ENCODE measurements around the gene TTC38. TPM values are rescaled to one million over a fixed set of nuclear protein-coding genes. Genes with fewer than 3 reads are reported as not detected.
"Not testable (repeated sequence)": the region's sequence is repeated elsewhere in the genome, so short reads cannot be mapped to it uniquely, and the experiment has no call there.

TTC38 gene
- total RNA-seq, 1 donor from 2014 or later: 8.4 TPM

GRCh38 chr22:46312056-46312455, 44.2 kb downstream of the TTC38 start:
- TF ChIP-seq, protein P1, sequence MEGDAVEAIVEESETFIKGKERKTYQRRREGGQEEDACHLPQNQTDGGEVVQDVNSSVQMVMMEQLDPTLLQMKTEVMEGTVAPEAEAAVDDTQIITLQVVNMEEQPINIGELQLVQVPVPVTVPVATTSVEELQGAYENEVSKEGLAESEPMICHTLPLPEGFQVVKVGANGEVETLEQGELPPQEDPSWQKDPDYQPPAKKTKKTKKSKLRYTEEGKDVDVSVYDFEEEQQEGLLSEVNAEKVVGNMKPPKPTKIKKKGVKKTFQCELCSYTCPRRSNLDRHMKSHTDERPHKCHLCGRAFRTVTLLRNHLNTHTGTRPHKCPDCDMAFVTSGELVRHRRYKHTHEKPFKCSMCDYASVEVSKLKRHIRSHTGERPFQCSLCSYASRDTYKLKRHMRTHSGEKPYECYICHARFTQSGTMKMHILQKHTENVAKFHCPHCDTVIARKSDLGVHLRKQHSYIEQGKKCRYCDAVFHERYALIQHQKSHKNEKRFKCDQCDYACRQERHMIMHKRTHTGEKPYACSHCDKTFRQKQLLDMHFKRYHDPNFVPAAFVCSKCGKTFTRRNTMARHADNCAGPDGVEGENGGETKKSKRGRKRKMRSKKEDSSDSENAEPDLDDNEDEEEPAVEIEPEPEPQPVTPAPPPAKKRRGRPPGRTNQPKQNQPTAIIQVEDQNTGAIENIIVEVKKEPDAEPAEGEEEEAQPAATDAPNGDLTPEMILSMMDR (IDR thresholded peaks at IDR 0.05; ENCODE audit: insufficient read depth, low read length, severe bottlenecking): no peak
- H3K4me3 ChIP-seq (ENCODE audit: low read depth, low read length): no peak overlapping the region
- H3K36me3 ChIP-seq (ENCODE audit: control insufficient read depth, insufficient read depth, low read length): peaks cover 1% of the 10 kb centered on the region
- no peaks in the 10 kb centered on the region for H3K27me3 ChIP-seq (ENCODE audit: control insufficient read depth, insufficient read depth, low read length)
- FAIRE-seq (no peak), DNase-seq (ENCODE audit: low read depth) (no peak)

DNA sequence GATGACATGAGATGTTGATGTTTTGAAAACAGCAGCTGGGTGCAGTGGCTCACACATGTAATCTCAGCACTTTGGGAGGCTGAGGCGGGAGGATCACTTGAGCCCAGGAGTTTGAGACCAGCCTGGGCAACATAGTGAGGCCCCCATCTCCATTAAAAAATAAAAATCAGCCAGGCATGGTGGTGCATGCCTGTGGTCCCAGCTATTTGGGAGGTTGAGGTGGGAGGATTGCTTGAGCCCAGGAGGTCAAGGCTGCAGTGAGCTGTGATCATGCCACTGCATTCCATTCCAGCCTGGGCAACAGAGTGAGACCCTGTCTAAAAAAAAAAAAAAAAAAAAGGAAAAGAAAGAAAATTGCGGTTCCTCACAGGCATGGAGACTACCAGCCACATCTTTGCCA, 45.0 kb downstream of the TTC38 start:
- DNase-seq (ENCODE audit: low read depth); H3K36me3 ChIP-seq (ENCODE audit: control insufficient read depth, insufficient read depth, low read length); H3K27me3 ChIP-seq (ENCODE audit: control insufficient read depth, insufficient read depth, low read length); FAIRE-seq; H3K4me3 ChIP-seq (ENCODE audit: low read depth, low read length): not testable (repeated sequence)

DNA sequence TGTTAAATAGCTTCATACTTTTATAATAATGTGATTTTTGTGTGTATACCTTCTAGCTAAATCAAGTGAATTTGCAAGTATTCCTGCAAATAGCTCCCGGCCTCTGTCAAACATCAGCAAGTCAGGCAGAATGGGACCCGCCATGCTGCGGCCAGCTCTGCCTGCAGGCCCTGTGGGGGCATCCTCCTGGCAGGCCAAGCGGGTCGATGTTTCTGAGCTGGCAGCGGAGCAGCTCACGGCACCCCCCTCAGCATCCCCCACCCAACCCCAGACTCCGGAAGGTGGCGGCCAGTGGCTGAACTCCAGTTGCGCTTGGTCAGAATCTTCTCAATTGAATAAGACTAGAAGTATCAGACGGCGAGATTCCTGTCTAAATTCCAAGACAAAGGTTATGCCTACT, 48.2 kb downstream of the TTC38 start:
- peaks cover 8% of the 10 kb centered on the region for H3K36me3 ChIP-seq (ENCODE audit: control insufficient read depth, insufficient read depth, low read length)
- DNase-seq (ENCODE audit: low read depth) (no peak), FAIRE-seq (no peak)
- H3K27me3 ChIP-seq (ENCODE audit: control insufficient read depth, insufficient read depth, low read length): no peaks in the 10 kb centered on the region
- TF ChIP-seq, protein P1 (IDR thresholded peaks at IDR 0.05; ENCODE audit: insufficient read depth, low read length, severe bottlenecking): no peak
- H3K4me3 ChIP-seq (ENCODE audit: low read depth, low read length): no peak overlapping the region

GRCh38 chr22:46317646-46318045, 49.8 kb downstream of the TTC38 start:
- Histone ChIP-seq H3K36me3 (ENCODE audit: control insufficient read depth, insufficient read depth, low read length) (peaks cover 9% of the 10 kb centered on the region), H3K27me3 (ENCODE audit: control insufficient read depth, insufficient read depth, low read length) (no peaks in the 10 kb centered on the region), H3K4me3 (ENCODE audit: low read depth, low read length) (no peak overlapping the region)
- TF ChIP-seq, protein P1 (IDR thresholded peaks at IDR 0.05; ENCODE audit: insufficient read depth, low read length, severe bottlenecking): no peak
- DNase-seq (ENCODE audit: low read depth) (no peak), FAIRE-seq (no peak)

DNA sequence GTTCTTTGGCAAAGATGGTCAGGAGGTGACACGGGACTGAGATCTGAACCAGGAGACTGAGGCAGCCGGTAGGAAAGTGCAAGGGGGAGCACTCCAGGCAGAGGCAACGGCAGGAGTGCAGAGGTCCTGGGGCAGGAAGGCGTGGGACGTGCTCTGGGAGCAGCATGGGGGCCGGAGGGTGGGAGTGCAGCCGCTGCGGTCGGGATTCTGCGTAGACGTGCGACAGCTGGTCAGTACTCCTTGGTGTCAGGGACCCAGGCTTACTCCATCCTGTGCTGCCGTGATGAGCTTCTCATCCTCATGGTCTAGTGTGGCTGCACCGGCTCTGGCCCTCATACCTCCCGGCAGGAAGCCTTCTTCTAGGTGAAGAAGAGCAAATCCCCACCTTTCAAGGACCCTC, 50.8 kb downstream of the TTC38 start:
- FAIRE-seq (peak; percentile 93), DNase-seq (ENCODE audit: low read depth) (no peak)
- H3K27me3 ChIP-seq (ENCODE audit: control insufficient read depth, insufficient read depth, low read length): no peaks in the 10 kb centered on the region
- TF ChIP-seq, protein P1 (IDR thresholded peaks at IDR 0.05; ENCODE audit: insufficient read depth, low read length, severe bottlenecking): no peak
- H3K4me3 ChIP-seq (ENCODE audit: low read depth, low read length): no peak overlapping the region
- peaks cover 9% of the 10 kb centered on the region for H3K36me3 ChIP-seq (ENCODE audit: control insufficient read depth, insufficient read depth, low read length)

DNA sequence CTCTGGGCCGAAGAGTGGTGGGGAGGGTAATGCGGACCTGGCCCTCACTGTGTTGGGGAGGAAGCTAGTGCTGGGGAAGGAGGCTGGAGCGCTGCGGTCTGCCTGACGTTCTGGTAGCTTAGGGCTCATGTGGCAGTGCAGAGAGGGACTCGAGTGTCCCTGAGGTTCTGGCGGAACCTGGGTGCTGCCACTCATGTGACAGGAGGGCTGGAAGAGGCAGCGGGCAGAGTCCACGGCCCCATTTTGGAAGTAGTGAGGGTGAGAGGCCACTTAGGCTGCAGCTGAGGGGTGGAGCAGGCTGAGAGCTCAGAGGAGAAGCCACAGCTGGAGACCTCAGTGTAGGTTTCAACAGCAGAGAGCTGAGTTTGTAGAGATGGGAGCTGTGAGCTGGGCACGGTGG, 51.5 kb downstream of the TTC38 start:
- TF ChIP-seq, protein P1 (IDR thresholded peaks at IDR 0.05; ENCODE audit: insufficient read depth, low read length, severe bottlenecking): no peak
- FAIRE-seq: no peak
- no peak overlapping the region for H3K4me3 ChIP-seq (ENCODE audit: low read depth, low read length)
- peaks cover 9% of the 10 kb centered on the region for H3K36me3 ChIP-seq (ENCODE audit: control insufficient read depth, insufficient read depth, low read length)
- H3K27me3 ChIP-seq (ENCODE audit: control insufficient read depth, insufficient read depth, low read length): no peaks in the 10 kb centered on the region
- DNase-seq (ENCODE audit: low read depth): no peak

Measured in bronchial epithelial cell (primary cell).